ENCODE measurements around the gene RNF208. TPM values are rescaled to one million over a fixed set of nuclear protein-coding genes. Genes with fewer than 3 reads are reported as not detected.

Gene RNF208
- total and polyA plus RNA-seq, 8 donors: 4.0 to 7.8 (median 5.9) TPM

DNA sequence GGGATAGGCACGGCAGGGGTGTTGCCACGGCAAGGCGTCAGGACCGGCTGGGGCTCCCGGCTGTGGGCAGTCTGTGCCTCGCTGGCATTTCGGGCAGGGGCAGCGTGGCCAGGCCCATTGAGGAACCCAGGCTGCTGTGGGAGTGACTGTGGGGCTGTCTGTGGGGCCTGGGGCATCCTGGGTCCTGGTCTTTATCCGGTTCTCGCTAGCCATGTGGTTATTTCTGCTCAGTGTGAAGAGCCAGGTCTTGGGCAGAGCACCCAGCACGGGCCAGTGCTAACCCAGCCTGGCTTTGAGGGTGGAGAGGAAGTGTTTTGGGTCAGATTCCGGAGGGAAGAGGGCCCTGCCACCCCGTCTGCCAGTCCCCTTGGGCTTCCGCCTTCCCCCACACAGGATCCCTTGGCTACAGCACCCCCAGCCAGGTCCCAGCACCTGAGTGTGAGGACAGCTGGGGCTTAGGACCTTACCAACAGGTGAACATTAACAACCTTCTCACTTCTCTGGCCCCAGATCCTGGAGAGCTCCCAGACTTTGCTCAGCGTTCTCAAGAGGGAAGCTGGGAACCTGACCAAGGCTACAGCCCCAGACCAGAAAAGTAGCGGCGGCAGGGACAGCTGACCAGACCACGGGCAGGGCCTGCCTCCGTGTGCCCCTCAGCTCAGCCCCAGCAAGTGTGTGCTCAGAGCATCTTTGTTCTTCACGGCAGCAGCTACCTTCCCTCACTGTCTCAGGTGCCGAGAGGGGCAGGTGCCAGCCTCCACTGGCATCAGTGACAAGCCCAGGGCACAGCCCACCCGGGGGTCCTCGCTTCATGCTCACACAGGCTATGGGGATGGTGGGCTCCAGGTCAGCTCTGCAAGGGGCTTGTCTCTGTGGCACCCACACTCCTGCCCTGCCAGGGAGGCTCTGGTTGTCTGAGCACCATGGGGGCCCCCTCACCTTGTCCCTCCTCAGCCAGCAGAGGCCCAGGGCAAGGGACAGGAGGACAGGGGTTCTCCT is 32.4 kb downstream of the RNF208 start:
- TF ChIP-seq, protein P1, sequence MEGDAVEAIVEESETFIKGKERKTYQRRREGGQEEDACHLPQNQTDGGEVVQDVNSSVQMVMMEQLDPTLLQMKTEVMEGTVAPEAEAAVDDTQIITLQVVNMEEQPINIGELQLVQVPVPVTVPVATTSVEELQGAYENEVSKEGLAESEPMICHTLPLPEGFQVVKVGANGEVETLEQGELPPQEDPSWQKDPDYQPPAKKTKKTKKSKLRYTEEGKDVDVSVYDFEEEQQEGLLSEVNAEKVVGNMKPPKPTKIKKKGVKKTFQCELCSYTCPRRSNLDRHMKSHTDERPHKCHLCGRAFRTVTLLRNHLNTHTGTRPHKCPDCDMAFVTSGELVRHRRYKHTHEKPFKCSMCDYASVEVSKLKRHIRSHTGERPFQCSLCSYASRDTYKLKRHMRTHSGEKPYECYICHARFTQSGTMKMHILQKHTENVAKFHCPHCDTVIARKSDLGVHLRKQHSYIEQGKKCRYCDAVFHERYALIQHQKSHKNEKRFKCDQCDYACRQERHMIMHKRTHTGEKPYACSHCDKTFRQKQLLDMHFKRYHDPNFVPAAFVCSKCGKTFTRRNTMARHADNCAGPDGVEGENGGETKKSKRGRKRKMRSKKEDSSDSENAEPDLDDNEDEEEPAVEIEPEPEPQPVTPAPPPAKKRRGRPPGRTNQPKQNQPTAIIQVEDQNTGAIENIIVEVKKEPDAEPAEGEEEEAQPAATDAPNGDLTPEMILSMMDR (IDR thresholded peaks at IDR 0.05): no peak
- Histone ChIP-seq H3K27ac (peak overlapping the region; percentile 95 to 99), H3K9me3 (no peaks in the 10 kb centered on the region), H3K36me3 (peaks cover 0 to 51% of the 10 kb centered on the region in 2 donors), H3K27me3 (no peaks in the 10 kb centered on the region), H3K4me3 (peak overlapping the region; percentile 85 to 98), H3K4me1 (peaks cover 26 to 43% of the 10 kb centered on the region in 2 donors)
- ATAC-seq: peak; percentile 2
- intact Hi-C loops (cut with DNase I): no loop called here
- no peak for DNase-seq

DNA sequence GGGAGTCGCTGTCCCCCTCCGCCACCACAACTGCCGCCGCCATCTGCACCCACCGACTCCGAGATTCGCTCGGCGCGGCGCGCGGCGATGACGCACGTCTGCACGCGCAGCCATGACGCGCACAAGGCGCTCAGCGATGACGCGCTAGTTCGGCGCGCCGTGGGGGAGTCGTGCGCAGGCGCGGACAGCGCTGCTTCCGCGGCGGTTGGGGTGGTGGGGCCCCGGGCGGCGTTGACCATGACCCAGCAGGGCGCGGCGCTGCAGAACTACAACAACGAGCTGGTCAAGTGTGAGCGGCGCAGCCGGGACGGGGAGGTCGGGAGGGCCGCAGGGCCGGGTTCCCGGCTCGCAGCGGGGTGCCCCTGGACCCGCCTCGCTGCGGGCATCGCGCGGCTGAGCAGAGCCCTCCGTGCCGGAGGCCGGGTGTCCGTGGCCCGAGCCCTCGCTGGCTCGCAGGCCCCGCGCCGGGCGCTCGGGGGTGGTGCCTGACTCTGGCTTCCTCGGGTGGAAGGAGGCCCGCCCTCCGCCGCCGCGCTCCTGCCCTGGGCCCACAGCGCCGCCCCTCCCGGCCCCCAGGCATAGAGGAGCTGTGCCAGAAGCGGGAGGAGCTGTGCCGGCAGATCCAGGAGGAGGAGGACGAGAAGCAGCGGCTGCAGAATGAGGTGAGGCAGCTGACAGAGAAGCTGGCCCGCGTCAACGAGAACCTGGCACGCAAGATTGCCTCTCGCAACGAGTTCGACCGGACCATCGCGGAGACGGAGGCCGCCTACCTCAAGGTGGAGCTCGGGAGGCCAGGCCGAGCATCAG is 33.3 kb downstream of the RNF208 start, which contains the start of the genes ANAPC2 and SSNA1:
ANAPC2 (minus strand) TSS at position 71 of the 807 bp plus-strand sequence; CDS start at position 43, 28 bp downstream.
SSNA1 (plus strand) TSS at position 187 of the 807 bp plus-strand sequence; CDS start at position 238, 51 bp downstream.
- Histone ChIP-seq H3K4me1 (peaks cover 26 to 43% of the 10 kb centered on the region in 2 donors), H3K36me3 (peaks cover 0 to 55% of the 10 kb centered on the region in 2 donors), H3K4me3 (peak within 1 kb of the TSS; percentile 85 to 98), H3K27ac (peak within 1 kb of the TSS; percentile 95 to 99), H3K9me3 (no peaks in the 10 kb centered on the region), H3K27me3 (no peaks in the 10 kb centered on the region)
- TF ChIP-seq, protein P1 (IDR thresholded peaks at IDR 0.05): no peak
- DNase-seq: peak; percentile 92 to 97 (median 96)
- peak; percentile 90 for ATAC-seq
- intact Hi-C loops (cut with DNase I): no loop called here

DNA sequence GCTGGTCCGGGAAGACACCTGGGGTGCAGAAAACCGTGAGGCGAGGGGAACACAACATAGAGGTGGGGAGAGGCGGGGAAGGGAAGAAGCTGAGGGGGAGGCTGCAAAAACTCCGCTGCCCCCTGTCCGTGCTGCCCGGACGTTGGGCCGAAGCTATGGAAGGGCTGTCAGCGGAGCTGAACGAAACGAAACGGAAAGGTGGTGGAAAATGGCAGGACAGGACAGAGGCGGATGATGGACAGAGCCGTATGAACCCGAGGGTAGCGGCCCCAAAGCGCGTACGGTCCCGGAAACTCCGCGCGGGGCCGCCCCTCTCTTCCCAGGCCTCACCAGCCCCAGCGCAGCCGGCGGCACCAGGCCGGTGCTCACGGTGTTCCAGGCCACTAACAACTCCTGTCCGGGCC is 34.0 kb downstream of the RNF208 start:
- Histone ChIP-seq H3K9me3 (no peaks in the 10 kb centered on the region), H3K27me3 (no peaks in the 10 kb centered on the region), H3K27ac (peak overlapping the region; percentile 95 to 99), H3K36me3 (peaks cover 0 to 61% of the 10 kb centered on the region in 2 donors), H3K4me3 (peak overlapping the region; percentile 85 to 98), H3K4me1 (peaks cover 26 to 43% of the 10 kb centered on the region in 2 donors)
- DNase-seq (no peak), ATAC-seq (no peak)
- intact Hi-C loops (cut with DNase I): no loop called here
- TF ChIP-seq, protein P1 (IDR thresholded peaks at IDR 0.05): no peak

DNA sequence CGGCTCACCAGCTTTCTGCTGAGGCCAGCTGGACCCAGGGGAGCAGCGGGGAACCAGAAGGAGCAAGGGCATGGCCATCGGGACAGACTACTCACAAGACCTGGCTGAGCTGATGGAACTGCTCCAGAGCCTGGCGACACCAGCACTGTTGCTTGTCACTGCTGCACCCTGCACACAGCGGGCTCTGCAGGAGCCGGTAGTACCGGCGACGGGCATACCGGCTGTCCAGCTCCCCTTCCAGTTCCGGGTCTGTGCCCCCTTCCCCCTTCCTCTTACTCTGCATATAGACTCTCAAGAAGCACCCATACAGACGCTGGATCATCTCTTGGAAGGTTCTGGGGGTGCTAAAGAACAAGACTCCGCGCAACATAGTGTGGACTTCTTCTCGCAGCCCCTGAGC is 34.7 kb downstream of the RNF208 start:
- Histone ChIP-seq H3K4me3 (peak overlapping the region; percentile 85 to 98), H3K27ac (no peak overlapping the region), H3K9me3 (no peaks in the 10 kb centered on the region), H3K4me1 (peaks cover 26 to 43% of the 10 kb centered on the region in 2 donors), H3K36me3 (peaks cover 0 to 68% of the 10 kb centered on the region in 2 donors), H3K27me3 (no peaks in the 10 kb centered on the region)
- DNase-seq: no peak
- intact Hi-C loops (cut with DNase I): no loop called here
- no peak for ATAC-seq
- TF ChIP-seq, protein P1 (IDR thresholded peaks at IDR 0.05): no peak
